ENCODE measurements around the gene ZNF101.
A peak's percentile ranks its signal among the peaks of the same experiment; 100 is the strongest.

Gene ZNF101

GRCh38 chr19:19704836-19705235 lies 36.2 kb downstream of the ZNF101 start:
- H3K36me3 Mint-ChIP-seq = peaks cover 64% of the 10 kb centered on the region
- no peak for ATAC-seq
- no peaks in the 10 kb centered on the region for H3K4me1 Mint-ChIP-seq
- no peaks in the 10 kb centered on the region for H3K27me3 Mint-ChIP-seq
- H3K9me3 Mint-ChIP-seq = peaks cover 26% of the 10 kb centered on the region
- H3K27ac Mint-ChIP-seq = no peak overlapping the region
- H3K4me3 Mint-ChIP-seq = no peak overlapping the region

GRCh38 chr19:19710506-19710905 lies 41.9 kb downstream of the ZNF101 start:
- peaks cover 25% of the 10 kb centered on the region for H3K9me3 Mint-ChIP-seq
- H3K27me3 Mint-ChIP-seq = no peaks in the 10 kb centered on the region
- no peaks in the 10 kb centered on the region for H3K4me1 Mint-ChIP-seq
- ATAC-seq = no peak
- no peak overlapping the region for H3K4me3 Mint-ChIP-seq
- peaks cover 86% of the 10 kb centered on the region for H3K36me3 Mint-ChIP-seq
- H3K27ac Mint-ChIP-seq = no peak overlapping the region

GRCh38 chr19:19711306-19711933 lies 42.8 kb downstream of the ZNF101 start:
- no peaks in the 10 kb centered on the region for H3K4me1 Mint-ChIP-seq
- peaks cover 87% of the 10 kb centered on the region for H3K36me3 Mint-ChIP-seq
- H3K27ac Mint-ChIP-seq = no peak overlapping the region
- no peaks in the 10 kb centered on the region for H3K27me3 Mint-ChIP-seq
- H3K4me3 Mint-ChIP-seq = no peak overlapping the region
- peaks cover 23% of the 10 kb centered on the region for H3K9me3 Mint-ChIP-seq
- ATAC-seq = no peak

GRCh38 chr19:19711934-19712828 lies 43.5 kb downstream of the ZNF101 start:
- Mint-ChIP-seq H3K4me1 (no peaks in the 10 kb centered on the region), H3K27ac (no peak overlapping the region)
- no peak for ATAC-seq

GRCh38 chr19:19719798-19720197 lies 51.2 kb downstream of the ZNF101 start:
- Mint-ChIP-seq H3K27ac (no peak overlapping the region), H3K4me3 (no peak overlapping the region), H3K27me3 (no peaks in the 10 kb centered on the region), H3K4me1 (peaks cover 7% of the 10 kb centered on the region), H3K9me3 (peaks cover 54% of the 10 kb centered on the region), H3K36me3 (peaks cover 82% of the 10 kb centered on the region)
- ATAC-seq = no peak

More at GRCh38 chr19:19711934-19712828, 43.5 kb downstream of the ZNF101 start:
- no peaks in the 10 kb centered on the region for H3K27me3 Mint-ChIP-seq
- H3K36me3 Mint-ChIP-seq = peaks cover 91% of the 10 kb centered on the region
- H3K9me3 Mint-ChIP-seq = peaks cover 24% of the 10 kb centered on the region
- H3K4me3 Mint-ChIP-seq = no peak overlapping the region

DNA sequence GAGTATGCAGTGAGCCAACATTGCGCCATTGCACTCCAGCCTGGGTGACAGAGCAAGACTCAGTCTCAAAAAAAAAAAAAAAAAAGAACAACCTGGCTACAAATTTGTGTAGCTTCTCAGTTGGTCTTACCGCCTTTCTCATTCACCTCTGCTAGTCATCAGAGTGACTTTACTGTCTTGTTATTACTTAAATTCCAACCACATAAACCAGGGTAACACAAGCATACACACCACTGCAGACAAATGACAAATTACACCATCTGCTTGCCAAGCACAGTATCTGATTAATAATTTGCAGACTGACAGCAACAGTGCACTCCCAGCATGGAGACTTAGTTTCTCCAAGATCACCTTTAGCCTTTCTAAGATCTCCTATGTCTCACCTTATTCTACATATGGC lies 53.3 kb downstream of the ZNF101 start:
- Mint-ChIP-seq H3K27me3 (no peaks in the 10 kb centered on the region), H3K4me1 (peaks cover 12% of the 10 kb centered on the region), H3K36me3 (peaks cover 79% of the 10 kb centered on the region), H3K4me3 (no peak overlapping the region), H3K9me3 (peaks cover 56% of the 10 kb centered on the region), H3K27ac (no peak overlapping the region)
- no peak for ATAC-seq

DNA sequence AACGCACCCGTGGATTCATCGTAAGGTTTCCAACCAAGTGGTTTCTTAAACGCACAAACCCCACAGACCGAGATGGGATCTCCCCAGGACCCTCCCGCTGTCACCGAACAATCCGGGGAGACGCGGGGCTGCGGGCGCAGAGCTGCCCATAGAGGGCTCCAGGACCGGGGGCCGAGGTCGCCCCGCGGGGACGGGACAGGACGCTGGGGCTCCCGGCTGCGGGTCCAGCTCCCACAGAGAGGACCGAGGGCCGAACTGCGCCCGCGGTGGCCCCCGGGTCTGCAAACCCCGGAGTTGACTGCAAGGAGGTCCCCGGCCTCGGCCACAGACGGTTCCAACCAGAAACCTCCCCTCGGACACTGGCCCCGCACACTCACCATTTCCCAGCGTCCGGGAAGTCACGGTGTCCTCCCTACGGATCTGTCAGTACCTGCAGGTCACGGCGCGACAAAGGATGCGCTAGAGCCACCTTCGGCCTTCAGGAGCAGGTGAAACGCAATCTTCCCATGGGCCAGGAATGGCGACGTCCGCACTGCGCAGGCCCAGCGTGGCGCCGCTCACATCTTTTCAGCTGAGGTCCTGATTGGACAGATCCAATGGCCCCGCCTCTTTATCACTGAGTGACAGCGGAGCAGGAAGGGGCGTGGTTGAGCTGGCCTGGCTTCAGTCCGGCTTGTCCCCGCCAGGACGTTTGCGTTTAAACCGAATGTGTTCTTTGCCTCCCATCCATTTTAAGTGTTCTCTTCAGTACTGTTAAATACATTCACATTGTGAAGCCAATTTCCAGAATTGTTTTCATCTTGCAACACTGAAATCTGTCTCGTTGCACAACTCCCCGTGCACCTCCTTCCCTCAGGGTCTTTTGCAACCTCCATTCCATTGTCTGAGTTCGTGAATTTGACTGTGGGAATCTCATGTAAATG lies 64.2 kb downstream of the ZNF101 start, which contains the start of gene ZNF14:
Gene ZNF14, minus strand, starts transcription at position 534 of the 923 bp plus-strand sequence. Its CDS starts 154 bp downstream, at position 380.
- ATAC-seq = peak; percentile 100
- peaks cover 25% of the 10 kb centered on the region for H3K4me1 Mint-ChIP-seq
- no peaks in the 10 kb centered on the region for H3K9me3 Mint-ChIP-seq
- H3K36me3 Mint-ChIP-seq = peaks cover 31% of the 10 kb centered on the region
- H3K27me3 Mint-ChIP-seq = no peaks in the 10 kb centered on the region
- H3K27ac Mint-ChIP-seq = peak within 1 kb of the TSS; percentile 87
- H3K4me3 Mint-ChIP-seq = peak within 1 kb of the TSS; percentile 99

Measured in stimulated activated memory B cell treated with anti-CD40 and anti-IgM and Interleukin-4, amounts not matched to agents 10 μg/mL and 1 μg/mL and 100 μg/mL, for 72 hours (primary cell).